Subcutaneous adipose tissue (tissue), 4 donors: Measurements from ENCODE around the gene PSMD2. TPM values are rescaled to one million over a fixed set of nuclear protein-coding genes. Genes with fewer than 3 reads are reported as not detected.

Source experiments
- total RNA-seq, 4 donors: library from RNA; depleted of rRNA; stranded (reverse); fragments of >200 nt; gene quantifications; one replicate each; pipeline ENCODE4 v1.1.0, GENCODE V29; 2016
- TF ChIP-seq, protein P1 (sequence below): fragments of 450-650 bp; IDR thresholded peaks from one replicate; pipeline ENCODE4 v1.5.1; 2016; ENCODE audit warnings: low read depth, mild to moderate bottlenecking, control low read depth, antibody characterized with exemption, moderate library complexity

The PSMD2 gene
- total RNA-seq, 4 donors from 2014 or later, result 166 to 257 (median 231) TPM

DNA sequence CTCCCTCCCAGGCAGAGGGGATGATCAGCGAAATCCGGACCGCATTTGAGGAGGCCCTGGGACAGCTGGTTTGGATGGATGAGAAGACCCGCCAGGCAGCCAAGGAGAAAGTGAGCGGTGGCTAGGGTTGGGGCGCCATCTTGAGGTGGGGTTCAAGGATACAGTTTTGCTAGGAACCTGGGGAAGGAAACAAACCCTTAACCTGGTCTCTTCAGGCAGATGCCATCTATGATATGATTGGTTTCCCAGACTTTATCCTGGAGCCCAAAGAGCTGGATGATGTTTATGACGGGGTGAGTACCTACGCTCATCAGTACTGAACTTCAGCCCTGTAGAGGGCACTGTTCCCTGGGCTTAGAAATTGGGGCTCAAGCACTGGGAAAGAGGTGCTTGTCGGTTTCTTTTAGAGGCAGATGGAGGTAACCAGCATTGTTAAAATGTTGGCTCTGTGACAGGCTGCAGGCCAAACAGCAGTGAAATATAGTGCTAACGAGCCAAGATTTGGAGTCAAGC, 9.6 kb upstream of the PSMD2 start:
- TF ChIP-seq, protein P1, sequence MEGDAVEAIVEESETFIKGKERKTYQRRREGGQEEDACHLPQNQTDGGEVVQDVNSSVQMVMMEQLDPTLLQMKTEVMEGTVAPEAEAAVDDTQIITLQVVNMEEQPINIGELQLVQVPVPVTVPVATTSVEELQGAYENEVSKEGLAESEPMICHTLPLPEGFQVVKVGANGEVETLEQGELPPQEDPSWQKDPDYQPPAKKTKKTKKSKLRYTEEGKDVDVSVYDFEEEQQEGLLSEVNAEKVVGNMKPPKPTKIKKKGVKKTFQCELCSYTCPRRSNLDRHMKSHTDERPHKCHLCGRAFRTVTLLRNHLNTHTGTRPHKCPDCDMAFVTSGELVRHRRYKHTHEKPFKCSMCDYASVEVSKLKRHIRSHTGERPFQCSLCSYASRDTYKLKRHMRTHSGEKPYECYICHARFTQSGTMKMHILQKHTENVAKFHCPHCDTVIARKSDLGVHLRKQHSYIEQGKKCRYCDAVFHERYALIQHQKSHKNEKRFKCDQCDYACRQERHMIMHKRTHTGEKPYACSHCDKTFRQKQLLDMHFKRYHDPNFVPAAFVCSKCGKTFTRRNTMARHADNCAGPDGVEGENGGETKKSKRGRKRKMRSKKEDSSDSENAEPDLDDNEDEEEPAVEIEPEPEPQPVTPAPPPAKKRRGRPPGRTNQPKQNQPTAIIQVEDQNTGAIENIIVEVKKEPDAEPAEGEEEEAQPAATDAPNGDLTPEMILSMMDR, result no peak

DNA sequence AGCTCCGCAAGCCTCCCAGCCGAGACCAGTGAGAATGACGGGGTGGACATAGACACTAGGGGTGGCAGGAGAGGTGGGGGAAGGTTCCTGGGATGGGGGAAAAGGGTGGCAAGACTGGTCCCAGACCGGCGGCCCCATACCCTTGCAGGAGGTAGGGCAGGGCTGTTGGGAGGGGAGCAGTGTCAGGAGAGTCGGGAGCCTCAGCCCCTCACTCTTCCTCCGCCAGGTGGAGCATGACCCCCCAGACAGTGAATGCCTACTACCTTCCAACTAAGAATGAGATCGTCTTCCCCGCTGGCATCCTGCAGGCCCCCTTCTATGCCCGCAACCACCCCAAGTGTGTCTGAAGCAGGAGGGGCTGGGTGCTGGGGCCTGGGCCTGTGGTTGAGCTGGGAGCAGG, 8.7 kb upstream of the PSMD2 start:
- TF ChIP-seq, protein P1, result no peak

DNA sequence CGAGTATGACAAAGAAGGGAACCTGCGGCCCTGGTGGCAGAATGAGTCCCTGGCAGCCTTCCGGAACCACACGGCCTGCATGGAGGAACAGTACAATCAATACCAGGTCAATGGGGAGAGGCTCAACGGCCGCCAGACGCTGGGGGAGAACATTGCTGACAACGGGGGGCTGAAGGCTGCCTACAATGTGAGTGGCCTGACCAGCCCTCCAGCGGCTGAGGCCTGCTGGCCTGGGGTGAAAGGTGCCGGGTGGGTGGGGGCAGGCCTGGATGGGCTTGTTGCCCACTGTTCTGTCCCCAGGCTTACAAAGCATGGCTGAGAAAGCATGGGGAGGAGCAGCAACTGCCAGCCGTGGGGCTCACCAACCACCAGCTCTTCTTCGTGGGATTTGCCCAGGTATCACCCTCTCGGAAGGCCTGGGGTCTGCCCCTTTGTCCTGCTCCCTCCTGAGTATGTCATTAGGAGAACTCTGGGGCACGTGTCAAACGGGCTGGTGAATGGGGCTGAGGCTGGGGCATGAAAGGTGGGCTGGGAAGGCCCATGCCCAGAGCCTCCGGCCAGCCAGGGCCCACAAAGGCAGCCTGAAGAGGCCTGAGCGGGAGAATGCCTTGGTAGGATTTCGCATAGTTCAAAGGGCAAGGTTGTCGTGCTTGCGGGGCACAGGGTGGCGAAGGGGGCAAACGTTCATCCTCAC, 7.8 kb upstream of the PSMD2 start:
- TF ChIP-seq, protein P1, result no peak

DNA sequence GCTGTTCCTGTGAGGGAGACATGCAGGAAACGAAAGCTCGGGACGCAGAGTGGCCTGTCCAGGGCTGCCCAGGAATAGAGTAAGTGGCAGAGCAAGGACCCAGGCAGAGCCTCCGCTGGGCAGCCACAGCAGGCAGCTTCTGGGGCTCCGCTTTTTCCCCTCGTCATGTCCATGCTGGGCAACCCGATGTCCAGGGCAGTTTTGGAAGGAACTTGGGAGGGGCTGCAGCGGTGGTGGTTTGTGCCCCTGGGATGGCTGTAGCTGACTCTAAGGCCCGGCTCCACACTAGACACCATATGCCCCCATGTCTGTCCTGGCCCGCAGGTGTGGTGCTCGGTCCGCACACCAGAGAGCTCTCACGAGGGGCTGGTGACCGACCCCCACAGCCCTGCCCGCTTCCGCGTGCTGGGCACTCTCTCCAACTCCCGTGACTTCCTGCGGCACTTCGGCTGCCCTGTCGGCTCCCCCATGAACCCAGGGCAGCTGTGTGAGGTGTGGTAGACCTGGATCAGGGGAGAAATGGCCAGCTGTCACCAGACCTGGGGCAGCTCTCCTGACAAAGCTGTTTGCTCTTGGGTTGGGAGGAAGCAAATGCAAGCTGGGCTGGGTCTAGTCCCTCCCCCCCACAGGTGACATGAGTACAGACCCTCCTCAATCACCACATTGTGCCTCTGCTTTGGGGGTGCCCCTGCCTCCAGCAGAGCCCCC, 7.1 kb upstream of the PSMD2 start:
- TF ChIP-seq, protein P1, result no peak

DNA sequence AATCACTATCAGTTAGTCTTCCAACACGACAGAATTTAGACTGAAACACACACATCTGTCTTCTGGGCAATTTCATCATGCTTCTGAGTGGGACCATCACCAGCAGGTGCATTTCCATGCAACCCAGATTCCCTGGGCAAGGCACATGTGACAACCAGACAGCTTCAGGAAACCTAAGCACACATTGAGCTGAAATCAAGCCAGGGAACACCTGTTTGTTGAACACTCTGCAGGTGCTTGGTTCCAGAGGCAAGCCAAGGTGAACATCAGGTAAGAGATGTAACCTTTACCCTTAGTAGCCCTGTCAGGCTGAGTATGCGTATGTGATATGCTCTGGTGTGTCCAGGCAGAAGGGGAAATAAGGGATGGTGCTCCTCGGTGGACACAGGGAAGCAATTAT, 3.3 kb upstream of the PSMD2 start:
- TF ChIP-seq, protein P1, result no peak

DNA sequence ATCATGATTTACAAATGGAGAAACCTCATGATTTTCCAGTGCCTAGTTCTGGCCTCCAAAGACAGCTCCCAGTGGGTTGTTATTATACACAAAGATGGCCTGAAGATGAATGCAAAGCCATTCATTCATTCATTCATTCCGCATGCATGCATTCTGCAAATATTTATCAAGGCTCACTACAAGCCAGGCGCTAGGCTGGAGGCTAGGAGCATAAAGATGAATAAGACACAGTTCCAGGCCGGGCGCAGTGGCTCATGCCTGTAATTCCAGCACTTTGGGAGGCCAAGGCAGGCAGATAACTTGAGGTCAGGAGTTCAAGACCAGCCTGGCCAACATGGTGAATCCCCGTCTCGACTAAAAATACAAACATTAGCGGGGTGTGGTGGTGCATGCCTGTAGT, 2.4 kb upstream of the PSMD2 start:
- TF ChIP-seq, protein P1, result no peak

DNA sequence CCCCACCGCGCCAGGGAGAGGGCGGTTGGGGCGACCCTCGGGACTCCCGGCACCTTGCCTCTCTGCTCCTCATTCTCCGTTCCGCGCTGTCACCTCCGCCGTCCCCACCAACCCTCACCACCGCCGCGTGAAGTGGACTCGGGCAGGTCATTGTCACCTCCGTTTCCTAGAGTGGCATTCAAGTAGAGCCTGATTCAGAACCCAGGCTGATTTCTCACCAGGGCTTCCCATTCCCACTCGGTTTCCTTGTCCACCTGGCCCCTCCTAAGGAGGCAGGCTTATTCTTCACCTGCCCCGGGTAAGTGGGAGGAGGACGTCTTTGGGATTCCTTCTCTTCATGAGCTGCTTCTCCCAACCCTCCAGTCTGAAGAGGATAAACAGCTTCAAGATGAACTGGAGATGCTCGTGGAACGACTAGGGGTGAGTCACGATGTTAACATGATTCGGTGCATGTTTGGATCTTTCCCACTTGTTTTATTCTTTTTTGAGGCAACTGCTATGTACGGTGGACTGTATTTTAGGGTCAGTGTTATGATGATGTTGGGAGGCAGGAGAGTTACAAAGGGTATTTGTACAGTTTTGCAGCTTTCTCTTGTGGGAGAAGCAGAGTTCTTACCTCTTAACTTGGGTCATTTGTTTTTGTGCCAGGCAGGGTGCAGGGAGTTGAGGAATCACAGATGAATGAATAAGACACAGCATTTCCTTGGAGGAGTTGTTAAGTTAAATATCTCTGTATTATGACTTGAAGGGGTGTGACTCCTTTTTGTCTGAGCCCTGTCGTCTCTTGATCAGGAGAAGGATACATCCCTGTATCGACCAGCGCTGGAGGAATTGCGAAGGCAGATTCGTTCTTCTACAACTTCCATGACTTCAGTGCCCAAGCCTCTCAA, 692 bp downstream of the PSMD2 start:
- TF ChIP-seq, protein P1, result no peak
